HG03432 (cell line): ENCODE results near the gene PPDPF.

ENCODE experiments used
- ATAC-seq: cut with Tn5 transposase; IDR thresholded peaks from one replicate; pipeline ENCODE4 v1.9.1; 2021; ENCODE audit warnings: mild to moderate bottlenecking, moderate library complexity; ENCODE audit not compliant: unreplicated experiment

PPDPF gene

GRCh38 chr20:63487116-63487764 is 33.3 kb upstream of the PPDPF start:
- no peak for ATAC-seq

GRCh38 chr20:63487781-63488241 is 32.8 kb upstream of the PPDPF start:
- no peak for ATAC-seq

- no peak for ATAC-seq
Observed at GRCh38 chr20:63488315-63489251, 32.0 kb upstream of the PPDPF start.

GRCh38 chr20:63490416-63490815 is 30.1 kb upstream of the PPDPF start:
- ATAC-seq = no peak

GRCh38 chr20:63491078-63491477 is 29.5 kb upstream of the PPDPF start:
- ATAC-seq = no peak

- no peak for ATAC-seq
Observed at GRCh38 chr20:63491635-63492230, 28.8 kb upstream of the PPDPF start.

- ATAC-seq = no peak
Observed at GRCh38 chr20:63492518-63492917, 28.0 kb upstream of the PPDPF start.

- ATAC-seq = no peak
Observed at GRCh38 chr20:63492982-63493381, 27.6 kb upstream of the PPDPF start.

GRCh38 chr20:63493563-63494020 is 27.0 kb upstream of the PPDPF start:
- no peak for ATAC-seq

- no peak for ATAC-seq
Observed at GRCh38 chr20:63494084-63494419, 26.5 kb upstream of the PPDPF start.

- ATAC-seq = no peak
Observed at GRCh38 chr20:63494420-63495166, 26.0 kb upstream of the PPDPF start.

GRCh38 chr20:63495167-63495720 is 25.3 kb upstream of the PPDPF start:
- no peak for ATAC-seq

- no peak for ATAC-seq
Observed at GRCh38 chr20:63495741-63496595, 24.6 kb upstream of the PPDPF start.

- ATAC-seq = no peak
Observed at GRCh38 chr20:63496596-63497120, 23.9 kb upstream of the PPDPF start.

- no peak for ATAC-seq
Observed at GRCh38 chr20:63497138-63497945, 23.2 kb upstream of the PPDPF start.

- ATAC-seq = no peak
Observed at GRCh38 chr20:63497946-63498935, 22.3 kb upstream of the PPDPF start.

- ATAC-seq = no peak
Observed at GRCh38 chr20:63498960-63499337, 21.6 kb upstream of the PPDPF start, which contains the start of gene EEF1A2. Gene EEF1A2, minus strand, starts transcription at chr20:63499083. Its CDS starts 1,320 bp downstream, at chr20:63497763.
